ENCODE data around the gene INTS1.

INTS1 gene

DNA sequence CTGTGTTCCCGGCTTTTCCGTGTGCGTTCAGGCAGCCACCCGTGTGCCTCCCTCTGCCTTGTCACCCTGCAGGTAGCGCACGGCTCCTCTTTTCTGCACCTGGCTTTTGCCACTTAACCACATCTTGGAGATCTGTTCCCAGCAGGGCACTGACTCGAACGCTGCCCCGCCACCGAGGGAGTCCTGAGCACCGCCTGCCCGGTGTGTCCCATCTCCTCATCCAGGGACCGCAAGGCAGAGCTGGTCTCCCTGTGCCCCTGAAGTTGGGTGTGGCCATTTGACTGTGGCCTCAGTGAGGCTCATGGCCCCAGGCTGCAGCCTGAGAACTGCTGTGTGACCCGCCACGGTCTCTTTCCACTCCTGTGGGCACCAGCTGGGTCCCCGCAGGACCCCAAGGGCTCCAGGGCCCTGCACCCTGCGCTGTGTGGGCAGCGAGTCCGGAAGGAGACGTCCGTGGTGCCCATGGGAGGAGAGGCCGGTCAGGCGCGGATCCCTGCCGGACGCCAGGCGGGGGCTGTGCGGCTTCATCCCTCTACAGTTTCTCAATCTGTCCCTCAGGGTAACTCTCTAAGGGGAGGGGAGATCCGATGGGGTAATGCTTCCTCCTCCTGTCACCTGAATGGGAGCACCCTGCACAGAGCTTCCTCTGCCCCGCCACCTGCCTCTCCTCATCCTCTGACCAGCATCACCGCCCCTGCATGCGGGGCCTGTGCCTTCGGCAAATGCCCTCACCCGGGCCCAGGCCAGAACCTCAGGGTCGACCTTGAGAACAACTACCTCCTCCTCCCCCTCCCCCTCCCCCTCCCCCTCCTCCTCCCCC is 1.8 kb upstream of the INTS1 start:
- peak; percentile 83 to 86 for DNase-seq

DNA sequence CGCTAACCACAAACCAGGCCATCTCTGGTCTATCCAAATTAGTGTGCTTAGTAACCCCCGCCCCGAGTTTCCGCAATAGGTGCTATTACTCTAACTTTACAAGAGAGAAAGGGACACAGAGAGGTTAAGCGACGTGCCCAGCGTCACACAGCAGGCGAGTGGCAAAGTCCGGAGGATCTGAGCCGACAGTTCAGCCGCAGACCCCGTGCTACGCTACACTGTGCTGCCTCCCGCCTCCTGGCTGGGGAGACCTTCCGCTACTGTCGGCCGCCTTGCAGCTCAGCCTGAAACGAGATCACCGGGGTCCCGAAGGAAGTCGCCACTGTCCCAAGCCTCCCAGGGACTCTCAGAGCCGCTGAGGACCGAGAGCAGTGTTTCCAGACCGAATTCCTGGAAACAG is 799 bp downstream of the INTS1 start:
- no peak for DNase-seq

DNA sequence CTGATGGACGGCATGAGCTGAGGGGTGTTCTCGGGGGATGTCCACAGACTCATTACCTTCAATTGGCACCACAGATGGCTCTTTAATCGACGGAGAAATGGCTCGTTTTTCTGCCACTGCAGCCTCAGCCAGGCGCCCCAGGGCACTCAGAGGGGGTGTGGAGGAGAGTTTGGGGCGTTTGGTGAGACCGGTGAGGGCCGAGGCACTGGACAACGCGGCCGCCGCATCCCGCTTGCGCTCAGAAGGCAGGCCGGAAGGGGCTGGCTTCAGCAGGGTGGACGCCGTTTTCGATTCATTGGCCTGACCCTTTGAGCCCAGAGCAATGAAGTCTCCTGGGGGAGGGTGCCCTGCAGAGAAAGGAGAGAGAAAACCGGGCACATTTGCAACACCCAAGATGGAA is 1.3 kb downstream of the INTS1 start:
- DNase-seq: no peak

DNA sequence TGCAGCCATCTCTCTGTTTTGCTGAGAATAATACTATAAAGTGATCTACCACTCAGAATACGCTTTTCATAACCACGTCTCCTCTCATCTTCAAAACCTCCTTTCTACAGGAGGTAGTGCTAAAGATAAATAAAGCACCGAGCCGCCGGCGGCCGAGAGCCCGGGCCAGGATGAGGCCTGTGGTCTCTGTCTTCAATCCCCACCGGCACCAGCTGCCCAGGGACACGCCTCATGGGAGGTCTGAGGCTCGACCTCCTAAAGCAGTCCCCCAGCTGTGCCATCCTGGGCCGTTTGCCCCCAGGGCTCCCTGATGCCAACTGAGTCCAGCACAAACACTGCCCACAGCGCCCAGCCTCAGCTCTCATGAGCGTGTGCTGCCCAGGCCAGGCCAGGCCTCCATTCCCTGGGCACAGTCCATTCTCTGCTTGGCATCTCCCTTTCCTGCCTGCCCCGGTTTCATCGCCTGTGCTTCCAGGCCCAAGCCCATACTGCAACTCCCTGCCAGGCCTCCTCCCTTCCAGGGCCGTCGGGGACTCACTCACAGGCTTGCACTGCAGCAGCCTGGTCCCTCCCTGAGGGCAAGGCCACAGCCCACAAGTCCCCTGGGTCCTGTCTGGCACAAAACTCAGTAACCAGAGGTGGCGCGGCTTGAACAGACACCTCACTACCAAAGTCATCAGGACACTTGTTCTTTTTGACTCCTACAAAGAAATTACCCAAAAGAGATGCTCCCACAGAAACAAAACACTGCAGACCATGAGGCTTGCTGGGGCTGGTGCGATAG is 2.5 kb downstream of the INTS1 start:
- no peak for DNase-seq

DNA sequence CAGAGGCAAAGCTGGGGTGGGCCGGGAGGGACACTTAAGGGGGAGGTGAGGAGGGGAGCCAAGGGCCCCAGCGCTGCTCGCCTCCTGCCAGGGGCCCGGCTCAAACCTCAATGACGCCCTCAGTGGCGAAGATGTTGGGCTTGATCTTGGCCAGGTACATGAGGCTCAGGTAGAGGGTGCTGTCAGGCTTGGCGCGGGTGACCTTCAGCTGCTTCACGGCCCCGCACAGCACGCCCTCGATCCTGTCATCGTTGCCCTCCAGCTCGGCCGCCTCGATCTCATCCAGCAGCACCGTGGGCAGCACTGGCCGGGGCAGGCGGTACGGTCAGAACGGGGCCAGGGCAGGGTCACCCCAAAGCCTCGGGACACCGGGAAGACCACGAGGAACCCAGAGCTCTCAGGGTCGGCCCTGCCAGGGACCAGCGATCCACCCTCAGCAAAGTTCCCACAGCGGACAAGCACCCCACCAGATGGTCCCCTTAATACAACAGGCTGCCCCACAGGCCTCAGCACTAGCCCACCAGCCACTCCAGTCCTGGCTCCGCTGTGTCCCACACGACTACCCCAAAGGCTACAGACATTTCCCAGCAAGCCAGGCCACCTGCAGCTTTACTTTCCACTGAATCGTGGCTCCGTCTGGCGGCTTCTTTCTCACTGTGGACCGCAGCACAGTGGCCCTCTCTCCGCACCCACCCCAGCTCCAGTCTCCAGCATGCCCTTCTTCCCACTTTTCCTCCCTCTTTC is 4.0 kb downstream of the INTS1 start:
- DNase-seq: no peak

DNA sequence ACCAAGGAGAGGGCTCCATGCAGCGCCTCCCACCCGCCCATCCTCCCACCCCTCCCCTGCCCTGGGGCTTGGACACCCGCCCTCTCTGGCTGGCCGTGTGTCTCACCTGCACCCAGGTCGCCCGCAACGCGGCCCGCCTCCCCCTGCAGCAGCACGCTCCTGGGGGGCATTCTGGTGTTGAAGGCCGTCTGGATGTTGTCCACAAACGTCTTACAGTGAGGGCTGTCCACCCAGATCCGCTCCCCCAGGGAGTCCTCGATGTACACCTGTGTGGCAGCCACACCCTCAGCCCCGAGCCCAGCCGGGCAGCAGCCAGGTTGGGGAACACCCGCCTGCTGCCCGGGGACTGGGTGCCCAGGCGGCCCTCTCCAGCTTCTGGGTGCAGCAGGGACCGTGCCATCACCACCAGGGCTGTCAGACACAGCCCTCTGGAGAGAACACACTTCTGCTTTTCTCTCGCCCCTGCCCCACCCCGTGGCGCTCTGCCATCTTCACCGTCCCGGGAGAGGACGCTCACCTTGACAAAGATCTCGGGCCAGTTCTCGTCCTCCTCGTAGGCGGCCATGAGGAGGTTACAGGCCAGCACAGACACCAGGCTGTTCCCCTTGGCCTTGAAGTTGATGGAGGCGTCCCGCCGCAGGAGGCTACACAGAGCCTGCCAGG is 4.7 kb downstream of the INTS1 start:
- DNase-seq: no peak

DNA sequence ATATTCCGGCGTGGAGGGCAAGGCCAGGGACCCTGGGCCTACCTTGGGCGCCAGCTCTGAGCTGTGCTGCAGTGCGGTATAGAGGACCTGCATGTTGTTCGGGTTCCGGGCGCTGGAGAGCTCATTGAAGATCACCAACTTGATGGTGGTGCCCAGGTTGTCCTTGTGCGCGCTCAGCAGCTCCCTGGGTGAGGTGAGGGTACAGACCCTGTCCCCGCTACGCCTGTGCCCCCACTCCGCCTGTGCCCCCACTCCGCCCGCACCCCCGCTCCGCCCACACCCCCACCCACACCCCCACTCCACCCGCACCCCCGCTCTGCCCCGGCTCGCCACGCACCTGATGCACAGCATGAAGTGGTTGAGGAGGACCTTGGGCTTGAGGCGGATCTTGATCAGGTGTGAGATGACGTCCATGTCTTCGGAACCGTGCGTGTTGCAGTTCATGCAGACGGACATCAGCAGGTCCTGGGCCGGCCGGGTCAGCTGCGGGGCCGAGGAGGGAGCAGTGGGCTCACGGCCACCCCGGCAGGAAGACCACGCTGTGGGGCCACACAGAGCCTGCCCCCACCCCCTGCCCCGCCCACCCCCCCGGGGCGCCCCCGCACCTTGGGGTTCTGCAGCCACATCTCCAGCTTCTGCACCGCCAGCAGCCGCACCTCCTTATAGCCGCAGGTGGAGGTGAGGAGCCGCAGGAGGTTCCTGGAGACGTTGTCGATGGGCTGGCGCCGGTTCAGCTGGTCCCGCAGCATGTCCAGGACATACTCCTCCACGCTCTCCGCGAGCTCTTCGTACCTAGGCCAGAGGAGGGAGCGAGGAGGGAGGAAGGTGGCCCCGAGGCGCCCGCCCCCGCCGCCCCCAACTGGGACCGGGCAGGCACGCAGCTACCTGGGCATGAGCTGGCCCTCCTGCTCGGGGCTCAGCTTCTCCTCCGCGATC is 5.6 kb downstream of the INTS1 start:
- DNase-seq: no peak

DNA sequence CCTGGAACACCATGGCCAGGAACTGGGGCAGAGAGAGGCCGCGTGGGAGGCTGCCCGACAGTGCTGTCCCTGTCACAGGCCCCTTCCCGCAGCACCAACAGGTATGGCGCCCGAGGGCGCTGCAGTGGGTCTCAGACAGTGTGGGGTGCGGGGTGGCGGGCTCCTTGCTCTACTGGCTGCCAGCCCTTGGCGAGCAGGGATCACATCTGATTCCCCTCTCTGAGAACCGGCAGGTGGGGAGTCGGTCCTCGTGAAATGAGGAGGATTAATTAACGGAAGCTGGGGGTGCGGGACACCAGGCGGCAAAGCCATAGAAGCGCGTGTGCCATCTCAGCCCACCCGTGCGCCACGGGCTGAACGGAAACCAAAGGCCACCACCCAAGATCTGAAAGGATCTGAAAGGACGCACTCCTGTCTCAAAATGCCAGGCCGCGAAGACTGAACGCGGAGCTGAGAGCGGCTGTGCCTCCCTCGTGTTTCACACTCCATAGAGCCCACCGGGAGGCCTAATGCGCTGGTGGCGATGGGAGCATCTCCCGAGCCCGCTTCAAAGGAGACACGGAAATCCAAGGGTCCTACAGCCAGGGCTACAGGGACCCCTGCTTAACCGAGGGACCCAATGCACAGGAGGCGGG is 6.8 kb downstream of the INTS1 start:
- no peak for DNase-seq

DNA sequence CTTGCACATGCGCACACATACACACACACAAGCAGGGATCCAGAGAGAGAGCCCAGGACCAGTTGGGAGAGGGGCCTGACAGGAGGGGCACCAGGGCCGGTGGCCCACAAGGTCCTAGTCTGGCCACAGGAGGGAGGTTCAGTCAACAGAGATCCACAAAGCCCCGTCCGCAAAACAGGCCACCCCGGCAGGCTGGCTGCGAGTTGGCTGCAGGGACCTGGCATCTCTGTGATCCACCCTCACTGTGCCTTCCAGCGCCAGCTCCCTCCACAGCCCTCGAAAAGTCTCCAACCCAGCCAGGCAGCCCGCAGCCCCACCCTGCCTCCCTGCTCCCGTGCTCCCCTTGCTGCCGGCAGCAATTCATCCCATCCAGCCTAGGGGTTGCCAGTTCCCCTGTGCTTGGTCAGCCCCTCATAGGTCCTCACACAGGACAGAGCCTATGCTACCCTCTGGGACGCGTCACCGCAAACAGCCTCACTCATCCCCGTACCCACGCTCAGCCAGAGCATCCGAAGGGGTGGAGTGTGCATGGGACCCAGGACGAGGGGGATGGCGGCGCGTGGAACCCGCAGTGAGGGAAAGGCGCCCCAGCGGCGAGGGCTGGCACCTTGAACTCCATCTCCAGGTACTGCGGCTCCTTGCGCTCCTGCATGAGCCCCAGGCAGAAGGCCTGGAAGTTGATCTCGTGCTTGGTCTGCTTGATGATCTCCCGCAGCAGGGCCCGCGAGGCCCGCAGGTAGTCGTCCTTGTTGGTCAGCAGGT is 7.5 kb downstream of the INTS1 start:
- DNase-seq: no peak

DNA sequence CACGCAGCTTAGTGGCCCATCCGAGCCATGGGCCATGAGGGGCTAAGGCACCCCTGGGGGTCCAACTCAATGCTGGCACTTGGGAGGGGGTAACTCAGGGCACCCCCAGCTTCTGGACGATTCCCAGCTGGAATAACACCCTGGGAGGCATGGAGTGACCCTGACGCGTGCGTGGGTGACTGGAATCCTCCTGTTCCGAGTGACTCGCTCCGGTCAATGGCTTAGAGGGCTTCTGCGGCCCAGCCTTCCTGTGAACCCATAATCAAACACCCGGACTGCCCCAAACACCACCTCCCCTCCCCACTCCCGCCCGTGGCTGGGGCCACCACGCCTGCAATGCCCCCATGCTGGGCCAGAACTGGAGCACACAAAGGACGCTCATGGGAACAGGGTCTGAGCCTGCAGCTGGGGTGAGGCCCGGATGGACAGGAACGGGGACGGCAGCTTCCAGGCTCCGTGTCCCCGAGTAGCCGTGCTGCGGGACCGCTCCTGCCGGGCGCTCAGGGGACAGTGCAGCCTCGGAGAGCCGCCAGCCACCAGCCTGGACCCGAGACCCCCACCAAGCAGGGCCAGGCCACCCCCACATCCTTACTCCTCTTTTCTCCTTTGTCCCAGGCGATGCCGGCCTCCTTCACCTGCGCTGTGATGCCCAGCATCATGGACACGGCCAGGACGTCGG is 8.5 kb downstream of the INTS1 start:
- no peak for DNase-seq

DNA sequence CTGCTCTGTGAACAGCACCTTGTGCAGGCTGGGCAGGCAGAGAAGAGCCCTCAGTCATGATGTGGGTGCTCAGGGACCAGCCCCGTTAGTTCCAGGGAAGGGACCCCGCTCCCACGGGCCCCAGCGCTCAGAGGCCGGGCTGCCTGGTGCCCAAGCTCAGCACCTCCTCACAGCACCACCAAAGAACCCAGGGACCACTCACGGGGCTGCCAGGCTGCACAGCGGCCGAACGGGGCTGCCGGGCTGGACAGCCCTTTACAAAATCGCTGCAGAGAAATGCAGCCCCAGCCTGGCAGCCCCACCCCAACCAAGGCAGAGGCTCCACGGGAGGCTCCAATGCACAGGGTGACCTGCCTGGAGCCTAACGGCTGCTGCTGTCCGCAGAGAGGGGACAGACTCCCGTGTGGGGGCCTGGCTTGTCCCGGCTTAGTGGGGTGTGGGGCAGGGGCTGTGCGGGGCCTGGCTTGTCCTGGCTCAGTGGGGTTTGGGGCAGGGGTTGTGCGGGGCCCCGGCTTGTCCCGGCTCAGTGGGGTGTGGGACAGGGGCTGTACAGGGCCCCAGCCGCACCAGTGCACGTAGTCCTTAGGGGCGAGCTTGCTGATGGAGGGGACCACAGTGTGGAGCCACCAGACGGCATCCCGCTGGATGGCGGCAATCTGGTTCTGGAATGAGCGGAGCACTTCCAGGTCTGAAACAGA is 9.2 kb downstream of the INTS1 start:
- DNase-seq: no peak

DNA sequence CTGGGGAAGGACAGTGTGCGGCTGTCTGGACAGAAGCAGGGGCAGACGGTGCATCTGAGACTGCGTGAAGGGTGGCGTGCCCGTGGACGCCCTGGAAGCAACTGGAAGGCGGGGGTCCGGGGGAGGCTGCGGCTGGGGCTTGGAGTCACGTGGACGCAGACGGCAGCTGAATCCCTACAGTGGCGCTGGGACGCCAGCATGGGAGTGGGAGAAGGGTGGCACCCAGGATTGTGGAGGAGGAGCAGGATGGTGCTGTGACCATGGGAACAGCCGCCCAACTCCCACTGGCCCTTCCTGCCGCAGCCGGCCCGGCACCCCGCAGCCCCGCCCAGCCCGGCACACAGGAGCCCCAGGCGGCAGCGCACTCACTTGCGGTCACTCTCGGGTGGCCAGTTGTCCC is 9.7 kb downstream of the INTS1 start:
- DNase-seq: no peak

DNA sequence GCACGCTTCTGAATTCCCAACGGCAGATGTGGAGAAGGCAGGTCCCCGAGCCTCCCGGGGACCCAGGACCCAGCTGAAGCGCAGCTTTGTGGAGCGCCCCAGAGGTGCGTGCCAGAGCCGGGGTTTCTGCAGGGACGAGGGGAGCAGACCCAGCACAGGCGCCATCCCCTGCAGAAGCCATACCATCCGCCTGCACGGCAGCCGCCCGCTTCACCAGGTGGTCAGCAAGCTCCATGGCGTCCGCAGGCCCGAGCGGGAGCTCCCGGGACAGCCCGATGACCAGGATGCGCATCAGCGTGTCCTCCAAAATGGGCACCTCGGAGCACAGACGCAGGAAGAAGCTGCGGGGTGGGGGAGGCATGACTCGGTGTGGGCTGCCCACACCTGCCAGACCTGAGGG is 10.6 kb downstream of the INTS1 start:
- DNase-seq: no peak

DNA sequence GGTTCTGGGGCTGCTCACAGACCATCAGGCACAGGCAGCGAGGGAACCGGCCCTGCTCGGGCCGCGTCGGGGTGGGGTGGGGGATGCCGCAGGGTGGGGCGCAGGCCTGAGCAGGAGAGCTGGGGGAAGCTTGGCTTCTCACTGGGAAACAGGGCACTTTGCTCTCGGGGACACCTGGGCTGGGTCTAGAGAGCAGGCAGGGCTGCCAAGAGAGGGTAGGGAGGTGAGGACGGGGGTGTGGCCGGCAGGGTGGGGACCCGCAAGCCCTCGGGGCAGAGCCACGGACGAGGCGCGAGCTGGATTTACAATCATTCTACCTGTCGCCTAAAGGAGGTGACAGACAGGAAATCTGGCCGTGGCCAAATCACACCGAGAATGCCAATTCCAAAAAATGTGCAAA is 11.1 kb downstream of the INTS1 start:
- no peak for DNase-seq

DNA sequence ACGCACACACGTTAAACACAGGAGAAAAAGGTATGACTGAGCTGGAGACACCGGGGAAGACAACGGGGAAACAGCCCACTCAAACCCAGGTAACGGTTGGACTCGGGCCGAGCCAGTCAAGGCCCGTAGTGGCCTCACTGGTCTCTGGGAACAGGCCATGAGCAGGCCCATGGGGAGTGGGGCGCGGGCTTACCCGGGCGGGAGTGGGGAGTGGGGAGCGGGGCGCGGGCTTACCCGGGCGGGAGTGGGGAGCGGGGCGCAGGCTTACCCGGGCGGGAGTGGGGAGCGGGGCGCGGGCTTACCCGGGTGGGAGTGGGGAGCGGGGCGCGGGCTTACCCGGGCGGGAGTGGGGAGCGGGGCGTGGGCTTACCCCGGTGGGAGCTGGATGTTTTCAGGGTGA is 11.5 kb downstream of the INTS1 start:
- DNase-seq: no peak

DNA sequence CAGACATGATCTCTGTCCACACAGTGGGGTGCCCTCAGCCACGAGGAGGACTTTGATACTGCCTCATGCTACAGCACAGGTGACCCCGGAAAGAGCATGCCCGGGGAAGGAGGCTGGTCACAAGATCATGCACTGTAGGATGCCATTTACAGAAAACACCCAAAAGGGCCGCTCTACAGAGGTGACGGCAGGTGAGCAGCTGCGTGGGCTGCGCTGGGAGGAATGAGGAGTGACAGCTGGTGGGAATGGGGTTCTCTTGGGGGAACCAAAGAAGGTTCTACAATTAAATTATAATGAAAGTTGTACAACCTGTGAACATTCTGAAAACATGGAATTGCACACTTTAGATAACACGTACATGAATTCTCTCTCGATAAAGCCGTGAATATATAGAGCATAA is 12.0 kb downstream of the INTS1 start:
- DNase-seq: no peak

DNA sequence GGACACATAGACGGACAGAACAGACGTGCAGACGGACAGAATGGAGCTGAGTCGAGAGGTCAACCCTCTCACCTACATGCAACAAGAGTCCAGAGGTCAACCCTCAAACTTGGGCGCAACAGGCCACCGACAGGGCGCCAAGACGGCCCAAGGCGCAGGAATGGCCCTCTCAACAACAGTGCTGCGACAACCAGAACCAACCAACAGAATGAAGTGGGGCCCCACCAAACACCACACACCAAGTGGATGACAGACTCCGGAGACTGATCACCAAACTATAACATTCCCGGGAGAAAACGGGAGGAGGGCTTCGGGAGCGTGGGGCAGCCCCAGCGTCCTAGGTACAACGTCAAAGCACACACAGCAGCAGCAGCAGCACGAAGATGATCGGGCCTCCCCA is 13.4 kb downstream of the INTS1 start:
- DNase-seq: no peak

DNA sequence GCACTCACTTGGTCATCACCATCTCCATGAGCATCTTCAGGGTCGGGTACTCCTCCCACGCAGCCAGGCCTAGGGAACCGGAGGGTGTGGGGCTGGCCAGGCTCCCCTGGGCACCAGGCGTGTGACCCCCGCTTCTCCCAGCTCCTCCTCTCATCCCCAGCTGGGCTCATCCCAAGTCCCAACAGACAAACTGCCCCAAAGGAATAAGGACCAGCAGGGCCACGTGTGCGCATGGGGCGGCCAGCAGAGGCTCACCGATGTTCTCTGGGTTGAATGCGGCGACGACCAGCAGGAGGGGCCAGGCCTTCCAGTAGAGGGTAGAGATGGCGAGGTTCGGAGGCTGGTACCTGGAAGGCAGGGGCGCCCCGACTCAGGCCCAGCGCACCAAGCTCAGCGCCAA is 14.9 kb downstream of the INTS1 start:
- DNase-seq: no peak

DNA sequence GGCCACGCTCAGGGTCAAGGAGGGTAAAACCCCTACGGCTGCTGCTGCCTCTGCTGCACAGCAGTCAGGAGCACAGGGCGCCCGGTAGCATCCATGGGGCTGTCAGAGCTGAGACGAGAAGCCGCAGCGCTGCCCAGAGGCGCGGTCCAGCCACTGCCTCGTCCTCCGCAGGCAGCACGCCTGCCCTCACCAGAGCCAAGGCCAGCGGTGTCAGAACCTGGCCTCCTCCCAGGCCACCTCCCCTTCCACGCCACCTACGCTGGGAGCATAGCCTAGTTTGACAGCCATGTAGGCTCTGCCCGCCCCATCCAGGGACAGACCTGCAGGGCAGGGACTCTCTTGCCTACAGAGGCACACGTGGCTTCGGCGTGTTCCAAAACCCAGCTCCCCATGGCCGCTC is 16.2 kb downstream of the INTS1 start:
- no peak for DNase-seq

DNA sequence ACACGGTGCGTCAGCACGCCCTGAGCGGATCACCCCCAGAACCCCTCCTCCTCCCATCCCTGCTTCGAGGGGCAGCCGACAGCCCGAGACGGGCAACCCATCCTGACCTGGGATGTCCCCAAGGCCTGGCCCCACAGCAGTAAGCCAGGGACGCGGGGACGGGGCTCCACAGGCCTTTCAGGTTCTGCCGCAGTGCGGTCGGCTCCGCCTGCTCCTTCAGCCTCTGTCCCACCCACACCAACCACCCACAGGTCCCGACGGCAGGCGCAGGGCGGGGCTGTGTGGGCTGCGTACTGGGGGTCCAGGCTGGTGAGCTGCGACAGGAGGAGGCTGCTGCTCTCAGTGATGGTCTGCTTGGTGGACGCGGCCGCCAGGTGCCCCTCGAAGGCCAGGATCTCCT is 16.7 kb downstream of the INTS1 start:
- DNase-seq: no peak

All from SHP77 (cell line).